MM.1S (cell line): ENCODE measurements around the gene NAA25.

Experiments used
- DNase-seq: peaks from one replicate; pipeline ENCODE4 v3.0.0-alpha.2; 2015
- H2AFZ ChIP-seq: fragments of 300-600 bp; sonication (generic); 2 replicates; pipeline ENCODE4 v1.6.0; 2016; ENCODE audit warnings: antibody characterized with exemption, low read length
- H3F3A ChIP-seq: fragments of 300-600 bp; sonication (generic); 2 replicates; pipeline ENCODE4 v1.6.1; 2016; ENCODE audit warnings: mild to moderate bottlenecking, antibody characterized with exemption, low read length, moderate library complexity, mixed read lengths; ENCODE audit not compliant: insufficient read depth
- H3K27ac ChIP-seq: fragments of 300-600 bp; sonication (generic); 2 replicates; pipeline ENCODE4 v1.5.1; 2016; ENCODE audit warnings: mild to moderate bottlenecking, low read length
- H3K27me3 ChIP-seq: fragments of 300-600 bp; sonication (generic); replicated peaks from 2 replicates; pipeline ENCODE4 v1.6.0; 2016; ENCODE audit warnings: low read length; ENCODE audit not compliant: insufficient read depth
- H3K36me3 ChIP-seq: fragments of 300-600 bp; sonication (generic); replicated peaks from 2 replicates; pipeline ENCODE4 v1.6.1; 2016; ENCODE audit warnings: mild to moderate bottlenecking, low read length, mixed read lengths; ENCODE audit not compliant: insufficient read depth
- H3K4me1 ChIP-seq: fragments of 300-600 bp; sonication (generic); 2 replicates; pipeline ENCODE4 v1.6.1; 2016; ENCODE audit warnings: low read length, mixed read lengths
- H3K4me2 ChIP-seq: fragments of 300-600 bp; sonication (generic); 2 replicates; pipeline ENCODE4 v1.6.0; 2016; ENCODE audit warnings: low read depth, low read length
- H3K4me3 ChIP-seq: fragments of 300-600 bp; sonication (generic); 2 replicates; pipeline ENCODE4 v1.5.1; 2016; ENCODE audit warnings: low read length, mixed read lengths
- H3K79me2 ChIP-seq: fragments of 300-600 bp; sonication (generic); 2 replicates; pipeline ENCODE4 v1.6.1; 2016; ENCODE audit warnings: mixed run types, low read length, mixed read lengths
- H3K9ac ChIP-seq: fragments of 300-600 bp; sonication (generic); 2 replicates; pipeline ENCODE4 v1.6.1; 2016; ENCODE audit warnings: low read length, mixed read lengths
- H3K9me2 ChIP-seq: fragments of 300-600 bp; sonication (generic); replicated peaks from 2 replicates; pipeline ENCODE4 v1.6.1; 2016; ENCODE audit warnings: mild to moderate bottlenecking, low read length, mixed read lengths; ENCODE audit not compliant: insufficient read depth
- H3K9me3 ChIP-seq: fragments of 300-600 bp; sonication (generic); replicated peaks from 2 replicates; pipeline ENCODE4 v1.6.1; 2016; ENCODE audit warnings: mild to moderate bottlenecking, low read length, mixed read lengths; ENCODE audit not compliant: insufficient read depth
- H4K20me1 ChIP-seq: fragments of 300-600 bp; sonication (generic); 2 replicates; pipeline ENCODE4 v1.6.1; 2016; ENCODE audit warnings: mild to moderate bottlenecking, low read length, moderate library complexity, mixed read lengths; ENCODE audit not compliant: insufficient read depth
- EZH2 ChIP-seq: fragments of 300-600 bp; sonication (generic); optimal IDR thresholded peaks from 2 replicates; pipeline ENCODE3; 2017; ENCODE audit warnings: low read depth, mild to moderate bottlenecking, antibody characterized with exemption, low read length, mixed read lengths
- EZH2phosphoT487 ChIP-seq: fragments of 300-600 bp; sonication (generic); IDR thresholded peaks from 2 replicates; pipeline ENCODE4 v1.6.1; 2018; ENCODE audit warnings: antibody characterized with exemption, low read length
- TF ChIP-seq, protein P1 (sequence below): fragments of 300-600 bp; sonication (generic); IDR thresholded peaks from 2 replicates; pipeline ENCODE4 v1.5.1; 2016; ENCODE audit warnings: antibody characterized with exemption, low read length, mixed read lengths

NAA25 gene

DNA sequence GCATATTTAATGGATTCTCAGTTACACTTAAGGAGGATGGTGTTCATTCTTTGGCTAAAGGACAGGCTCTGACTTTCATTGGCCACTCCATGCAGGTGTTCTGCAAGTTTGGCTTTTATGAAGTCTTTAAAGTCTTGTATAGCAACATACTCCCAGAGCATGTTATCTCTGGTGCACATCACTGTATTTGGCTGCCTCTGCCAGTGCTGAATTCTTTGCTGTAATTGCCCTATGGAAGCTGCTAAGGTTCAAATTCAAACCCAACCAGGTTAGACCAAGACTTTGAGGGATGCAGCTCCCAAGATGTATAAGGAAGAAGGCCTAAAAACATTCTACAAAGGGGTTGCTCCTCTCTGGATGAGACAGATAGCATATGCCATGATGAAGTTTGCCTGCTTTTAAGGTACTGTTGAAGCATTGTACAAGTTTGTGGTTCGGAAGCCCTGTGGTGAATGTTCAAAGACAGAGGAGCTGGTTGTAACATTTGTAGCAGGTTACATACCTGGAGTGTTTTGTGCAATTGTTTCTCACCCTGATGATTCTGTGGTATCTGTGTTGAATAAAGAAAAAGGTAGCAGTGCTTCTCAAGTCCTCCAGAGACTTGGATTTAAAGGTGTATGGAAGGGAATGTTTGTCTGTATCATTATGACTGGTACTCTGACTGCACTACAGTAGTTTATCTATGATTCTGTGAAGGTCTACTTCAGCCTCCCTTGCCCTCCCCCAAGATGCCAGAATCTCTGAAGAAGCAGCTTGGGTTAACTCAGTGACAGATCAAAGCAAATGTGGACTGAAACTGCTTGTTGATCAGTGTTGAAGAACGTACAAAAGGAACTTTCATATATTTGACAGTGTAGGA is 115.1 kb downstream of the NAA25 start:
- TF ChIP-seq, protein P1, sequence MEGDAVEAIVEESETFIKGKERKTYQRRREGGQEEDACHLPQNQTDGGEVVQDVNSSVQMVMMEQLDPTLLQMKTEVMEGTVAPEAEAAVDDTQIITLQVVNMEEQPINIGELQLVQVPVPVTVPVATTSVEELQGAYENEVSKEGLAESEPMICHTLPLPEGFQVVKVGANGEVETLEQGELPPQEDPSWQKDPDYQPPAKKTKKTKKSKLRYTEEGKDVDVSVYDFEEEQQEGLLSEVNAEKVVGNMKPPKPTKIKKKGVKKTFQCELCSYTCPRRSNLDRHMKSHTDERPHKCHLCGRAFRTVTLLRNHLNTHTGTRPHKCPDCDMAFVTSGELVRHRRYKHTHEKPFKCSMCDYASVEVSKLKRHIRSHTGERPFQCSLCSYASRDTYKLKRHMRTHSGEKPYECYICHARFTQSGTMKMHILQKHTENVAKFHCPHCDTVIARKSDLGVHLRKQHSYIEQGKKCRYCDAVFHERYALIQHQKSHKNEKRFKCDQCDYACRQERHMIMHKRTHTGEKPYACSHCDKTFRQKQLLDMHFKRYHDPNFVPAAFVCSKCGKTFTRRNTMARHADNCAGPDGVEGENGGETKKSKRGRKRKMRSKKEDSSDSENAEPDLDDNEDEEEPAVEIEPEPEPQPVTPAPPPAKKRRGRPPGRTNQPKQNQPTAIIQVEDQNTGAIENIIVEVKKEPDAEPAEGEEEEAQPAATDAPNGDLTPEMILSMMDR = no peak
- Histone ChIP-seq H4K20me1 (no peaks in the 10 kb centered on the region), H3K36me3 (no peaks in the 10 kb centered on the region), H2AFZ (no peak overlapping the region), H3F3A (peaks cover 18% of the 10 kb centered on the region), H3K4me1 (peaks cover 11% of the 10 kb centered on the region), H3K27ac (peak overlapping the region; percentile 74; the same call in 1 of the 2 replicates), H3K9me2 (no peaks in the 10 kb centered on the region), H3K27me3 (no peaks in the 10 kb centered on the region), H3K4me2 (peak overlapping the region; percentile 56), H3K9ac (peak overlapping the region; percentile 38), H3K79me2 (no peaks in the 10 kb centered on the region), H3K9me3 (no peaks in the 10 kb centered on the region), H3K4me3 (peak overlapping the region; percentile 42)
- DNase-seq = peak; percentile 28

GRCh38 chr12:111992464-111992863 is 116.1 kb downstream of the NAA25 start:
- Histone ChIP-seq H3K4me1 (peaks cover 11% of the 10 kb centered on the region), H3K79me2 (no peaks in the 10 kb centered on the region), H4K20me1 (no peaks in the 10 kb centered on the region), H3K4me2 (no peak overlapping the region), H3K9me3 (no peaks in the 10 kb centered on the region), H2AFZ (no peak overlapping the region), H3K27ac (no peak overlapping the region), H3K9me2 (no peaks in the 10 kb centered on the region), H3F3A (peaks cover 18% of the 10 kb centered on the region), H3K27me3 (no peaks in the 10 kb centered on the region), H3K4me3 (no peak overlapping the region), H3K9ac (no peak overlapping the region), H3K36me3 (no peaks in the 10 kb centered on the region)
- TF ChIP-seq, protein P1 = no peak
- TF ChIP-seq EZH2phosphoT487 (no peak), EZH2 (no peak)
- DNase-seq = no peak

DNA sequence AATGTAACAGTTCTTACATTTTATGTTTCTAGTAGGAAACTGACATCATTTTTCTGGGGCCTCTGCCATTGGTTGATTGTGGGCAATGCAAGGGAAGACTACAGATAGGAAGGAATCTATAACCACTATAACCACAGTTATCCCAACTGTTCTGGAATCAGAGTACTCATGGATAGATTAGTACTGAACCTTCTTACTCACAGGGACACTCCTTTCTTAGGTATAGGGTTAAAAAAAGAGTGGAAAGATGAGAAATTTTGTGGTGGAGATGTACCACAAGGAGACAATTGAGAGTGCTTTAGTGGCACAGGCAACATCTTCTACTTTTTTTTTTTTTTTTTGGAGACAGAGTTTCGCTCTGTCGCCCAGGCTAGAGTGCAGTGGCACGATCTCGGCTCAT is 116.6 kb downstream of the NAA25 start:
- H3K27me3 ChIP-seq = no peaks in the 10 kb centered on the region
- H3K9me2 ChIP-seq = no peaks in the 10 kb centered on the region
- H3K4me3 ChIP-seq = no peak overlapping the region
- H3K9ac ChIP-seq = no peak overlapping the region
- no peaks in the 10 kb centered on the region for H3K36me3 ChIP-seq
- H3K27ac ChIP-seq = no peak overlapping the region
- no peak for DNase-seq
- H2AFZ ChIP-seq = no peak overlapping the region
- H3K4me1 ChIP-seq = peaks cover 11% of the 10 kb centered on the region
- no peaks in the 10 kb centered on the region for H4K20me1 ChIP-seq
- TF ChIP-seq, protein P1 = no peak
- TF ChIP-seq EZH2 (no peak), EZH2phosphoT487 (no peak)
- no peak overlapping the region for H3K4me2 ChIP-seq
- no peaks in the 10 kb centered on the region for H3K9me3 ChIP-seq
- H3F3A ChIP-seq = peaks cover 18% of the 10 kb centered on the region
- H3K79me2 ChIP-seq = no peaks in the 10 kb centered on the region
